ENCODE results near the gene FAM163B.

The FAM163B gene

DNA sequence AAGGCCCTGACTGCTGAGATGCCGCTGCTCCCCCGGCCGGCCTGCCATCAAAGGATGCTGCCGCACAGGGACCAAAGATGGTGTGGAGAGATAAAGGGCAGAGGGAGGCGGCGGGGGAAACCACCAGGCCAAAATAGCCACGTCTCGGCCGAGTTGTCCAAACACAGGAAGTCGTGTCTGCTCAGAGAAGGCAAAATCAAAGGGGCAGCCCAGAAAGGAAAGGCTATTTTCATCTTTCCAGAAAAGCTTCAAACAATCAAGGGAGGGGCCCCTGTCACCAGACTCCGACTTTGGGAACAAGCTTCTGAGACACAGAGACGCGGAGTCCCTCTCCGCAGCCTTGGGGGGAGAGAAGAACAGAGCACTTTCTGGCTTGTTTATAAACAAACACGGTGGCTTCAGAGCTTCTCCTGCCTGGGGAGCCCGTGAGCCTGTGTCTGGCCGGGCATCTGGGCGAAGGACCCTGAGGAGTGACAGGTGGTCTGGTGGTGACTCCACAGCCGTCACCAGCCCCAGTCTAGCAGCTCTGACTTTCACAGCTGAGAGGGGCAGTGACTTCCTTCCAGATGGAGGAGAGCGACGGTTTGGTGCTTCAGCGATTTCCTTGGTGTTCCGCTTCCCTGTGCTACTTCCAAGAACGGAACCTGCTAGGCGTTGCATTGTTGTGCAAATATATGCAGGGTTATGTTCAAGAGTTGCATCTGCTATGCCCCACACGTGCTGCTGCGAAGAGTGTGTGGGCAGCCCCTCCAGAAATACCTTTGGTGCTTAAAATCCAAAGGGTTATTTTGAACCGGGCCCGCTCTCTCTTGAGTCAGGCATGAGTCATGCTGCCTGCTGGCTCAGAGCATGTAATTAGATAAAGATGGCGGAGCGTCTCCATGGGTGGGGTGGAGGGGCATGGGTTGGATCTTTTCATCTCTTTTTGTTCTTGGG, 50.7 kb downstream of the FAM163B start:
- no peak for TF ChIP-seq CTCF (IDR thresholded peaks at IDR 0.05; ENCODE audit: low read length, missing control alignments)
- DNase-seq (ENCODE audit: low read depth): peak; percentile 80
- H3K4me3 ChIP-seq (replicated peaks; ENCODE audit: low read depth, low read length): no peak overlapping the region

GRCh38 chr9:133557581-133557980, 51.6 kb downstream of the FAM163B start:
- DNase-seq (ENCODE audit: low read depth): no peak
- no peak overlapping the region for H3K4me3 ChIP-seq (replicated peaks; ENCODE audit: low read depth, low read length)
- TF ChIP-seq CTCF (IDR thresholded peaks at IDR 0.05; ENCODE audit: low read length, missing control alignments): no peak

DNA sequence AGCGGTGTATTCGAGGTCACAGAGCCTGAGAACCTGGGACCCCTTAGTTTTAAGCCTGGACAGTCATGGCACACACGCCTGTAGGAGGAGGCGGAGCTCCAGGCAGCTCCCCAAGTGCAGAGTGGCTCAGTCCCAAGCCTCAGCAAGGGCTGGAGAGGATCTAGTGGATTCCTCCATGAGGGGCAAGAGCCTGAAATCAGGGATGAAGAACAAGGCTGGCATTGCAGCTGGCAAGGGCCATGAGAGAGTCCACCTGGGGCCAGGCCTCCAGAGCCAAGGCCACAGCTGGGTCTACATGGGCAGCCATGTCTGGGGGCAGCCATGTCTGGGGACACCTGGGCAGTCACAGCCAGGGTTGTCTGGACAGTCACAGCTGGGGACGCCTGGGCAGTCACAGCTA, 52.8 kb downstream of the FAM163B start:
- no peak for DNase-seq (ENCODE audit: low read depth)
- no peak for TF ChIP-seq CTCF (IDR thresholded peaks at IDR 0.05; ENCODE audit: low read length, missing control alignments)
- H3K4me3 ChIP-seq (replicated peaks; ENCODE audit: low read depth, low read length): no peak overlapping the region

- no peak overlapping the region for H3K4me3 ChIP-seq (replicated peaks; ENCODE audit: low read depth, low read length)
- DNase-seq (ENCODE audit: low read depth): no peak
- no peak for TF ChIP-seq CTCF (IDR thresholded peaks at IDR 0.05; ENCODE audit: low read length, missing control alignments)
These were observed 54.5 kb downstream of the FAM163B start for GRCh38 chr9:133554729-133555128.

- DNase-seq (ENCODE audit: low read depth): no peak
- no peak for TF ChIP-seq CTCF (IDR thresholded peaks at IDR 0.05; ENCODE audit: low read length, missing control alignments)
- H3K4me3 ChIP-seq (replicated peaks; ENCODE audit: low read depth, low read length): no peak overlapping the region
These were observed 55.0 kb downstream of the FAM163B start for GRCh38 chr9:133553973-133554713.

DNA sequence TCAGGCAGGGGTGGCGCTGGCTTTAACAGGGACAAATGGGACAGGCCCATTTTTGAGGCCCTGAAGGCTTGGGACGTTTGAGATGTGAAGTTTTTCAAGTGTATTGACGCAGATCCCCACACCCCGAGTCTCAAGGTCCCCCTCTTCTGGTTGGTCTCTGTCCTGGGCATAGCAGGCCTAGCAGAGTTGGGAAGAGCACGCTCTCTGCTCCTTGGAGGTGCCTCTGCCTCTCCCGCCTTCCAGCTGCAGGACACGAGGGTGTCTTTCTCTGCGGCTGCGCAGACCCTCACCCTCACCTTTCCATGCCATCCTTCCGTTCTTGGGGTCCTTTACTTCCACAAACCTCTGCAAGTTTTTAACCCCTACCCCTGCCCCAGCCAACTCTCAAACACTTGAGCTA, 56.1 kb downstream of the FAM163B start:
- no peak for DNase-seq (ENCODE audit: low read depth)
- no peak overlapping the region for H3K4me3 ChIP-seq (replicated peaks; ENCODE audit: low read depth, low read length)
- no peak for TF ChIP-seq CTCF (IDR thresholded peaks at IDR 0.05; ENCODE audit: low read length, missing control alignments)

Measured in fibroblast of pulmonary artery (primary cell).